ENCODE data around the gene SQOR.
A peak's percentile ranks its signal among the peaks of the same experiment; 100 is the strongest.

The SQOR gene

GRCh38 chr15:45657254-45657653, 22.4 kb downstream of the SQOR start:
- Histone ChIP-seq H3K4me3 (ENCODE audit: low read length in 2 of 2) (peak overlapping the region in 1 of 2 donors; percentile 42), H3K36me3 (ENCODE audit: control insufficient read depth in 2 of 2, insufficient read depth in 2 of 2, low read length in 2 of 2) (peaks cover 19 to 25% of the 10 kb centered on the region in 2 donors), H3K9ac (ENCODE audit: low read depth in 1 of 2, low read length in 2 of 2) (peak overlapping the region in 1 of 2 donors; percentile 59), H3K27ac (ENCODE audit: low read depth in 2 of 2, low read length in 2 of 2) (peak overlapping the region; percentile 72 to 82), H3K4me1 (ENCODE audit: control insufficient read depth in 2 of 2, insufficient read depth in 2 of 2, low read length in 2 of 2) (peaks cover 49 to 65% of the 10 kb centered on the region in 2 donors), H3K27me3 (ENCODE audit: control insufficient read depth in 2 of 2, insufficient read depth in 2 of 2, low read length in 2 of 2) (no peaks in the 10 kb centered on the region), H3K9me3 (ENCODE audit: control insufficient read depth in 2 of 2, low read length in 2 of 2) (no peaks in the 10 kb centered on the region)

DNA sequence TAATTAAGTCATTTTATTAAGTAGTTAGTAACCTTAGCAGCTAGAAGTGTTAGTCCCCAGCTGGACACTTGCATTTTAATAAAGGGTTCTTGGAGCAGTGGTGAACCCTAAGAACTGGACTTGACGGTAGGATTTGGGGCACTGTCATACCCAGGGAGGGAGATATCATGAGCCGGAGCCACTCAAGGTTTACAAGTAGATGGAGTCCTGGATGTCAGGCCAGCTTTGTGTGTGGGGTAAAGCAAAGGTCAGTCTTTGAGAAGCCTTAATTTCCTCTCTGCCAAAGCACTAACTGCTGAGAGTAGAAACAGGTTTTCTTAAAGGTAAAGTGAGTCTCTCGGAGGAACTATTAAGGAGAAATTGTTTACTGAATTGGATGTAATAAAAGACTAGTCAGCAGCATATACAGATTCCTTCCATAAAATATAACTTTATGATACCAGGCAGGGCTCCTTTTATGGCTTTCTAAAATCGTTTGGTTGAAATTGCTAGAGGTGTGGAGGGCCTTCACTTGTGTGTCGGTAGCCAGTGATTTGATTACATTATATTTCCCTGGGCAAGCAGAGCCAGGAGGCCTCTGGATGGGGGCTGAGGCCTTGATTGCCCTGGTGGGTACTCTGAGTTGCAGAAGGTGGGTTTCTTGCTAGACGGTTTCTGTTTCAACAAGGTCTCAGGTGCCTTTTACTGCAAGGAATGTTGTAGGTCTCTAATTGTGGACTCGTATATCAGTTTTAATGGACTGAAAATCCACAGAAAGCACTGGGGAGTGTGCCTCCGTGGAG, 23.1 kb downstream of the SQOR start:
- H3K4me1 ChIP-seq (ENCODE audit: control insufficient read depth in 2 of 2, insufficient read depth in 2 of 2, low read length in 2 of 2) = peaks cover 49 to 64% of the 10 kb centered on the region in 2 donors
- peaks cover 26 to 30% of the 10 kb centered on the region in 2 donors for H3K36me3 ChIP-seq (ENCODE audit: control insufficient read depth in 2 of 2, insufficient read depth in 2 of 2, low read length in 2 of 2)
- H3K4me3 ChIP-seq (ENCODE audit: low read length in 2 of 2) = peak overlapping the region; percentile 43 to 44
- H3K9me3 ChIP-seq (ENCODE audit: control insufficient read depth in 2 of 2, low read length in 2 of 2) = no peaks in the 10 kb centered on the region
- no peaks in the 10 kb centered on the region for H3K27me3 ChIP-seq (ENCODE audit: control insufficient read depth in 2 of 2, insufficient read depth in 2 of 2, low read length in 2 of 2)
- peak overlapping the region; percentile 84 to 87 for H3K27ac ChIP-seq (ENCODE audit: low read depth in 2 of 2, low read length in 2 of 2)
- H3K9ac ChIP-seq (ENCODE audit: low read depth in 1 of 2, low read length in 2 of 2) = peak overlapping the region in 1 of 2 donors; percentile 59

- Histone ChIP-seq H3K27me3 (ENCODE audit: control insufficient read depth in 2 of 2, insufficient read depth in 2 of 2, low read length in 2 of 2) (no peaks in the 10 kb centered on the region), H3K27ac (ENCODE audit: low read depth in 2 of 2, low read length in 2 of 2) (peak overlapping the region; percentile 67 to 87), H3K4me1 (ENCODE audit: control insufficient read depth in 2 of 2, insufficient read depth in 2 of 2, low read length in 2 of 2) (peaks cover 36 to 43% of the 10 kb centered on the region in 2 donors), H3K36me3 (ENCODE audit: control insufficient read depth in 2 of 2, insufficient read depth in 2 of 2, low read length in 2 of 2) (peaks cover 47 to 52% of the 10 kb centered on the region in 2 donors), H3K9me3 (ENCODE audit: control insufficient read depth in 2 of 2, low read length in 2 of 2) (no peaks in the 10 kb centered on the region), H3K4me3 (ENCODE audit: low read length in 2 of 2) (no peak overlapping the region), H3K9ac (ENCODE audit: low read depth in 1 of 2, low read length in 2 of 2) (peak overlapping the region in 1 of 2 donors; percentile 23)
These were observed 25.6 kb downstream of the SQOR start for GRCh38 chr15:45660231-45660979.

GRCh38 chr15:45662375-45662774, 27.5 kb downstream of the SQOR start:
- Histone ChIP-seq H3K27ac (ENCODE audit: low read depth in 2 of 2, low read length in 2 of 2) (no peak overlapping the region), H3K4me3 (ENCODE audit: low read length in 2 of 2) (no peak overlapping the region), H3K9ac (ENCODE audit: low read depth in 1 of 2, low read length in 2 of 2) (no peak overlapping the region), H3K36me3 (ENCODE audit: control insufficient read depth in 2 of 2, insufficient read depth in 2 of 2, low read length in 2 of 2) (peaks cover 53 to 58% of the 10 kb centered on the region in 2 donors), H3K4me1 (ENCODE audit: control insufficient read depth in 2 of 2, insufficient read depth in 2 of 2, low read length in 2 of 2) (peaks cover 31 to 35% of the 10 kb centered on the region in 2 donors), H3K27me3 (ENCODE audit: control insufficient read depth in 2 of 2, insufficient read depth in 2 of 2, low read length in 2 of 2) (no peaks in the 10 kb centered on the region), H3K9me3 (ENCODE audit: control insufficient read depth in 2 of 2, low read length in 2 of 2) (no peaks in the 10 kb centered on the region)

- no peak overlapping the region for H3K9ac ChIP-seq (ENCODE audit: low read depth in 1 of 2, low read length in 2 of 2)
- no peaks in the 10 kb centered on the region for H3K27me3 ChIP-seq (ENCODE audit: control insufficient read depth in 2 of 2, insufficient read depth in 2 of 2, low read length in 2 of 2)
- peaks cover 12 to 15% of the 10 kb centered on the region in 2 donors for H3K4me1 ChIP-seq (ENCODE audit: control insufficient read depth in 2 of 2, insufficient read depth in 2 of 2, low read length in 2 of 2)
- peaks cover 61 to 62% of the 10 kb centered on the region in 2 donors for H3K36me3 ChIP-seq (ENCODE audit: control insufficient read depth in 2 of 2, insufficient read depth in 2 of 2, low read length in 2 of 2)
- H3K9me3 ChIP-seq (ENCODE audit: control insufficient read depth in 2 of 2, low read length in 2 of 2) = no peaks in the 10 kb centered on the region
- H3K4me3 ChIP-seq (ENCODE audit: low read length in 2 of 2) = no peak overlapping the region
- no peak overlapping the region for H3K27ac ChIP-seq (ENCODE audit: low read depth in 2 of 2, low read length in 2 of 2)
These were observed 29.6 kb downstream of the SQOR start for GRCh38 chr15:45664451-45664850.

GRCh38 chr15:45665261-45665660, 30.4 kb downstream of the SQOR start:
- Histone ChIP-seq H3K36me3 (ENCODE audit: control insufficient read depth in 2 of 2, insufficient read depth in 2 of 2, low read length in 2 of 2) (peaks cover 64% of the 10 kb centered on the region in 2 donors), H3K4me3 (ENCODE audit: low read length in 2 of 2) (no peak overlapping the region), H3K9me3 (ENCODE audit: control insufficient read depth in 2 of 2, low read length in 2 of 2) (no peaks in the 10 kb centered on the region), H3K4me1 (ENCODE audit: control insufficient read depth in 2 of 2, insufficient read depth in 2 of 2, low read length in 2 of 2) (peaks cover 4 to 7% of the 10 kb centered on the region in 2 donors), H3K27ac (ENCODE audit: low read depth in 2 of 2, low read length in 2 of 2) (no peak overlapping the region), H3K27me3 (ENCODE audit: control insufficient read depth in 2 of 2, insufficient read depth in 2 of 2, low read length in 2 of 2) (no peaks in the 10 kb centered on the region), H3K9ac (ENCODE audit: low read depth in 1 of 2, low read length in 2 of 2) (no peak overlapping the region)

DNA sequence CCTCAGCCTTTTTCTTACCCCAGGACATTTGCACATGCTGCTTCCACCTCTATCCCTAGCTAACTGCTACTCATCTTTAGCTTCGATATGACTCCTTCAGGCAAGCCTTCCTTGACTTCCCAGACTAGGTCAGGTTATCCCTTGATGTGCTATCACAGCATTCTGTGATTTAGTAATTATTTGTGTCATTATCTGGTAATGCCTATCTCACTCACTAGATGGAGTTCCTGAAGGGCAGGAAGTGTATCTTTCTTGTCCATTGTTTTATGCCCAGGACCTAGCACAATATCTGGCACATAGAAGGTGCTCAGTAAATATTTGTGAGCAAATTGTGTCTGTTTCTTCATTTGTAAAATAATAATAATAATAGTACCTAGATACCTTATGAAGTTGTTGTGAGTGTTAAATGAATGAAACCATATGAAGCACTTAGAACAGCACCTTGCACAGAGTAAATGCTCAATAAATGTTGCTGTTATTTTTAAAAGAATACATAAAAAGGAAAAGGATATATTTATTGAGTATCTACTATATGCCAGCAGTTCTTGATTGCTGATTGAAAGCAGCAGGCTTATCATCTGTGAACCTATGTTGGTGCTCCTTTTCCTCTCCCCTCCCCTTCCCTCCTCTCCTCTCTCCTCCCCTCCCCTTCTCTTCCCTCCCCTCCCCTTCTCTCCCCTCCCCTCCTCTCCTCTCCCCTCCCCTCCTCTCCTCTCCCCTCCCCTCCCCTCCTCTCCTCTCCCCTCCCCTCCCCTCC, 31.5 kb downstream of the SQOR start:
- Histone ChIP-seq H3K4me3 (ENCODE audit: low read length in 2 of 2) (no peak overlapping the region), H3K9me3 (ENCODE audit: control insufficient read depth in 2 of 2, low read length in 2 of 2) (no peaks in the 10 kb centered on the region), H3K27ac (ENCODE audit: low read depth in 2 of 2, low read length in 2 of 2) (no peak overlapping the region), H3K36me3 (ENCODE audit: control insufficient read depth in 2 of 2, insufficient read depth in 2 of 2, low read length in 2 of 2) (peaks cover 69 to 71% of the 10 kb centered on the region in 2 donors), H3K4me1 (ENCODE audit: control insufficient read depth in 2 of 2, insufficient read depth in 2 of 2, low read length in 2 of 2) (peaks cover 0 to under 1% of the 10 kb centered on the region in 2 donors), H3K27me3 (ENCODE audit: control insufficient read depth in 2 of 2, insufficient read depth in 2 of 2, low read length in 2 of 2) (no peaks in the 10 kb centered on the region), H3K9ac (ENCODE audit: low read depth in 1 of 2, low read length in 2 of 2) (no peak overlapping the region)

GRCh38 chr15:45667002-45667401, 32.2 kb downstream of the SQOR start:
- no peaks in the 10 kb centered on the region for H3K4me1 ChIP-seq (ENCODE audit: control insufficient read depth in 2 of 2, insufficient read depth in 2 of 2, low read length in 2 of 2)
- H3K9ac ChIP-seq (ENCODE audit: low read depth in 1 of 2, low read length in 2 of 2) = no peak overlapping the region
- H3K27me3 ChIP-seq (ENCODE audit: control insufficient read depth in 2 of 2, insufficient read depth in 2 of 2, low read length in 2 of 2) = no peaks in the 10 kb centered on the region
- H3K4me3 ChIP-seq (ENCODE audit: low read length in 2 of 2) = no peak overlapping the region
- peaks cover 69 to 70% of the 10 kb centered on the region in 2 donors for H3K36me3 ChIP-seq (ENCODE audit: control insufficient read depth in 2 of 2, insufficient read depth in 2 of 2, low read length in 2 of 2)
- no peak overlapping the region for H3K27ac ChIP-seq (ENCODE audit: low read depth in 2 of 2, low read length in 2 of 2)
- no peaks in the 10 kb centered on the region for H3K9me3 ChIP-seq (ENCODE audit: control insufficient read depth in 2 of 2, low read length in 2 of 2)

DNA sequence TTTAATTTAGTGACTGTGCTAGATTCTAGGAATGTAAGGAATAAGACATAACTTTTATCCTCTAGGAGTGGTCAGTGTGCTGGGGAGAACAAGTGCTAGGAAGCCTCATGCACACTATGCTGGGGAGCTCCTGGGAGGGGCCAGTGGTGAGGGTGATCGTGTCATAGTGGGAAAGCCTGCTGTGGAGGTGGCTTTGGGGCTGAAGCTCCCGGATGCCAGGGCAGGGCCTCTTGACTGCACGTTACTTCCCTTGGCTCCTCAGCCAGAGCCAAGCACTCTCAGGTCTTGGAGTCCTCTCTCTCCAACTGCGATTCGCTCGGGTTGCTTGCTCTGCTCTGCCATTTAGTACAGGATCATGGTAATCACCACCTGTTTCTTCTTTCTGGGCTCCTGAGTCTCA, 33.6 kb downstream of the SQOR start:
- H3K27me3 ChIP-seq (ENCODE audit: control insufficient read depth in 2 of 2, insufficient read depth in 2 of 2, low read length in 2 of 2) = no peaks in the 10 kb centered on the region
- H3K36me3 ChIP-seq (ENCODE audit: control insufficient read depth in 2 of 2, insufficient read depth in 2 of 2, low read length in 2 of 2) = peaks cover 68 to 70% of the 10 kb centered on the region in 2 donors
- H3K27ac ChIP-seq (ENCODE audit: low read depth in 2 of 2, low read length in 2 of 2) = no peak overlapping the region
- no peaks in the 10 kb centered on the region for H3K4me1 ChIP-seq (ENCODE audit: control insufficient read depth in 2 of 2, insufficient read depth in 2 of 2, low read length in 2 of 2)
- no peaks in the 10 kb centered on the region for H3K9me3 ChIP-seq (ENCODE audit: control insufficient read depth in 2 of 2, low read length in 2 of 2)
- no peak overlapping the region for H3K4me3 ChIP-seq (ENCODE audit: low read length in 2 of 2)
- no peak overlapping the region for H3K9ac ChIP-seq (ENCODE audit: low read depth in 1 of 2, low read length in 2 of 2)

All from mucosa of rectum (tissue), 2 donors.